ENCODE results near the gene TEKT5.
A peak's percentile ranks its signal among the peaks of the same experiment; 100 is the strongest.

Gene TEKT5

DNA sequence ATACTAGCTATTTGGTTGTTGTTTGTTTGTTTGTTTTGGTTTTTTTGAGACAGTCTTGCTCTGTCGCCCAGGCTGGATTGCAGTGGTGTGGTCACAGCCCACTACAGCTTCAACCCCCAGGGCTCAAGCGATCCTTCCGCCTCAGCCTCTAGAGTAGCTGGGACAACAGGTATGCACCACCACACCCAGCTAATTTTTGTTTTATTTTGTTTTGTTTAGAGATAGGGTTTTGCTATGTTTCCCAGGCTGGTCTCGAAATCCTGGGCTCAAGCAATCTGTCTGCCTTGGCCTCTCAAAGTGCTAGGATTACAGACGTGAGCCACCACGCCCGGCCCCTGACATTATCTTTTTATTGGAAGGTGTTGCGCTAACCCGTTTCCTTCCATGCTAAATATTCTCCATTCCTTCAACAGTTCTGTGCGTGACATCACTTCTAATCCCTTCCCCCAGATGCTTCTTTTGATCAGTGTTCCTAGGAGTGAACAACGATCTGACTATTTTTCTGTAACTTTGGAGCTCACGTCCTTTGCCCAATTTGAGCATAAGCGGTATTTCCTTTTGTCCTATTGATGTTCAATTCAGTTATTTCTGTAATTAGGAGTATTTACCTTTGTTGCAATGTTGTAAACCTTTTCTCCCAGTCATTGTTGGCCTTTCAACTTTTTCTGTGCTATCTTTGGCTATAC, 84.1 kb downstream of the TEKT5 start:
- DNase-seq (ENCODE audit: low spot score), result no peak

DNA sequence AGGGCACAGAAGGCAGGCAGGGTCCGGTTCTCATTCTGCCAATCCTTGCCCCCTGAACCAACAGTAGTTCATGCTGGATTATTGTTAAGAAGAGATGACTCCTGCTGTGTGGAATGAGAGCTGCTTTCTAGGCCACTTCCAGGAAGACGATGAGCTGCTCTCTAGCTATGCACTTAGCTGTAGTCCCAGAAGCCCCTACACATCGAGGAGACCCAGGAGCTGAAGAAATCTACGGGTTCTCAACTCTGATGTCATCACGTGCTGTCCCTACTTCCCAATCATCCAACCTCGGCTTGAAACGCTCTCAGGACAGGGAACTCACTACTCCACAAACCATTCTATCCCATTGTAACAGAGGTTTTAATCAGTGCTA, 85.3 kb downstream of the TEKT5 start:
- peak; percentile 84 for DNase-seq (ENCODE audit: low spot score)

GRCh38 chr16:10608687-10609401, 85.9 kb downstream of the TEKT5 start:
- DNase-seq (ENCODE audit: low spot score), result peak; percentile 70

GRCh38 chr16:10607157-10607556, 87.6 kb downstream of the TEKT5 start:
- DNase-seq (ENCODE audit: low spot score), result no peak

GRCh38 chr16:10606607-10607006, 88.1 kb downstream of the TEKT5 start:
- no peak for DNase-seq (ENCODE audit: low spot score)

DNA sequence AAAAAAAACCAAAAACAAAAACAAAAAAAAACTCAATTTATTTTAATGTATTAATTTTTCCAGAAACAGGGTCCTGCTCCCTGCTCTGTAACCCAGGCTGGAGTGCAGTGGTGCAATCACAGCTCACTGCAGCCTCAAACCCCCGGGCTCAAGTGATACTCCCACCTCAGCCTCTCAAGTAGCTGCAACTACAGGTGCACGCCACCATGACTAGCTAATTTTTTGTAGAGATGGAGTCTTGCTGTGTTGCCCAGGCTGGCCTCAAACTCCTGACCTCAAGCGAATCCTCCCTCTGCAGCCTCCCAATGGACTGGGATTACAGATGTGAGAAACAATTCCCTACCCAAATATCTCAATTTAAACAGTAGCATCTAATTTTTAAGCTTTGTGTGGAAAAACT, 89.1 kb downstream of the TEKT5 start:
- no peak for DNase-seq (ENCODE audit: low spot score)

DNA sequence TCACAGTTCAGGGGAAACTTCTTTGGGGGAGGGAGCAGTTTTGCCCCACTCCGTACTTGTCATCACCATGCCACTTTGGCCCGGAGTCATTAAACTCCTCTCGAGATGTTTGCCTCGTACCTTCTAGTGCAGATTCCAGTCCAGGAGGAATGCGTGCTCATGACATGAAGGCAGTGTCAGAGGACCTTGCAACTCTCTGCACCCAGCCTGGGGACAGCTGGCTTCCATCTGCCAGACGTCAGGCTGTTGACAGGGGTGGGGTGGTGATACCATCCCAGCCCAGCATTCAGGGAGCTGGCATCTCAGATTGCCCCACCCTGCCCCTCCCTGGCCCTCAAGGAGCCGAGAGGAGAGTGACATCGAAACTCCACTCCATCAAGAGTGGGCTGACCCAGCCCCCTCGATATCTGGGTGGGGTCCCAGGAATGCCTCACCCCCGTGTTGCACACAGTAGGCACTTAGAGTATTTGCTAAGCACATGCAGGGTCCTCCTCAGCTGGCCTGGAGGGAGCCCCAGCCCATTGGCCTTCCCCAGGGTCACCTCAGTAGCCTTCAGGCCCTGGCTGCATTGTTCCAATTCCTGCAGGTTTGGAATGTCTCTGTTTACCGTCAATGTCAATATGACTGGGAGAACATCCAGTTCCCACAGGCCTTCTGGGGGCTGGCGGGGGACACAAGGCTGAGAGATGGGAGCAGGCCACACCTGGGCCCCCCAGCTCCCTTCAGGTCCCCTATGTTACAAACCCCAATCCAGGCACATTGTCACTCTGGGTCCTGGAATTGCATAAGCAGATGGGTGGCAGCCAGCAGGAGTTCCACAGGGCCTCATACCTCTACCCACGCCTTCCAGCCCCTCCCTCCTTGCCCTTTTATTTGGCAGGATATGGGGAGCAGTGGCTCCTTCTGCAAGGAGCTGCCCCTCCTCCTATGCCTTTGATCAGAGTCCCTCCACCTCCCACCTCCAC, 93.0 kb downstream of the TEKT5 start:
- DNase-seq (ENCODE audit: low spot score), result peak; percentile 27

GRCh38 chr16:10600782-10601443, 93.8 kb downstream of the TEKT5 start:
- DNase-seq (ENCODE audit: low spot score), result peak; percentile 63

GRCh38 chr16:10599626-10600025, 95.1 kb downstream of the TEKT5 start:
- DNase-seq (ENCODE audit: low spot score), result no peak

DNA sequence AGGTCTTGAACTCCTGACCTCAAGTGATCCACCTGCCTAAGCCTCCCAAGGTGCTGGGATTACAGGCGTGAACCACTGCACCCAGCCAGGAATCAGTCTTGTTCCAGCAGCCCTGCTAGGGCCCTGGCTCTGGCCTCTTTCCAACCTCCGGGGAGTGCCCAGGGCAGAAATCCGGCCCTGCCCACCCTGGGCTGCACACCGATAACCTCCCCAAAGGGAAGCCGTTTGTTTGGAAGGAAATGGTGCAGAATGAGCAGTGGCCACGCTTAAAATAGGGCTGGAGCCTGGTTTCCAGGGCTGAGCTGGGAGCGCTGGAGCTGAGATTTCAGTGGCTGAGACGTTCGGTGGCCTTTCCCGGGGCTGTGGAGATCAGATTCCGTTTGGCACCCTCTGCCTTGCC, 96.6 kb downstream of the TEKT5 start:
- no peak for DNase-seq (ENCODE audit: low spot score)

DNA sequence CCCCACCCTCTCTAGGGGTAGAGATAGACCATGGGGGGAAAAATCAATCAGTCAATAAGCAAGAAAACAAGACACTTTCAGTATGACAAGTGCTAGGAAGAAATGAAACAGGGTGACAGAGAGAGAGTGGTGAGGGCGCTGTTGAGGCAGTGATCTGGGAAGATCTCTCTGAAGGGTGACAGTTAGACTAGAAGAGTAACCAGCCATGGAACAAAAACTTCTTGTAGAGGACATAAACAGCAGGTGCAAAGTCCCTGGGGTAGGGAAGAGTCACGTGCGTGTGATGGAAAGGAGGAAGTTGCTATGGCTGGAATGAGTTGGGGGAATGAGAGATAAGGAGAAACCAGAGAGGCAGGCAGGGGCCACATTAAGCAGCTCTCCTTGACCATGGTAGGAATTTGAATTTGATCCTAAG, 97.5 kb downstream of the TEKT5 start:
- no peak for DNase-seq (ENCODE audit: low spot score)

DNA sequence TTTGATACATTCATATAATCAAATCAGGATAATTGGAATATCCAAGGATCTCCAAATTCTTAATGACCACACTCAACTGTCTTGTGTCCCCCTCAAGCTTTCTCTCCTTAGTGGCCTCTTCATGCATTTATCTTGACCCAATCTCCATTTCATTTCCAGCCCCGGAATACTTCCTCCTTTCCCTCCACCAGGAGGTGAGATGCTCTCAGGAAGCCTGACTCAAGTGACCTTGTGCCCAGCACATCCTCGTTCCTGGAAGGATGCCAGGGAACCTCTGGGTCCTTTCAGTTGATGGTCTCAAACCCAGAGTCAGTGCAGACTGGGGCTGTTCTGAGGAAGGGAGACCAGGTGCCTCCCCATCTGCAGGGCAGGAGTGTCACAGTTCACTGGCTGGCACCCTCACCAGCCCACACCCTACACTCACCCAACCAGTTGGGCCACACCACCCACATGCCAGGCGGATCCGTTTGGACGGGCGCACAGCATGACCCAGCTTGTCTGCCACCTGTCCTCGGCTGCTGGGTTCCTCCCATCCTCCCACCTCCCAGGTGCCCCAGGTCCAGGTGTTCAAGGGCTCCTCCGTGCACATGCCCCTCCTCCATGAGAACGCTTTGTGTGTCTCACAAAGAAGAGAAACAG, 100.3 kb downstream of the TEKT5 start:
- DNase-seq (ENCODE audit: low spot score), result no peak

- DNase-seq (ENCODE audit: low spot score), result no peak
These were observed 102.1 kb downstream of the TEKT5 start for GRCh38 chr16:10592611-10593010.

DNA sequence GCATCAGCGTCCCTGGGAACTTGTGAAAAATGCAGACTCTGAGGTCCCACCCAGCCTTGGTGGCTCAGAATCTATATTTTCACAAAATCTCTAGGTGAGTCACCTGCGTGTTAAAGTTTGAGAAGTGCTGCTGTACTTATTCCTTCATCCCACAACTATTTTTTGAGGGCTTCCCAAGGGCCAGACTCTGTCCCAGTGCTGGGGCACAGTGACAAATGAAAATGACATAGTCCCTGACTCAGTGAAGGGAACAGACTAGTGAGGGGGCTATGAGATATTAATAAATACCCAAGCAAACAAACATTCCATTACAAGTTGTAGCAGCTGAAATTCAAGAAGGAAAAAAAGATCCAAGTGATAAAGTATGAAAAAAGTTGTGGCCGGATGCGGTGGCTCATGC, 104.4 kb downstream of the TEKT5 start:
- no peak for DNase-seq (ENCODE audit: low spot score)

DNA sequence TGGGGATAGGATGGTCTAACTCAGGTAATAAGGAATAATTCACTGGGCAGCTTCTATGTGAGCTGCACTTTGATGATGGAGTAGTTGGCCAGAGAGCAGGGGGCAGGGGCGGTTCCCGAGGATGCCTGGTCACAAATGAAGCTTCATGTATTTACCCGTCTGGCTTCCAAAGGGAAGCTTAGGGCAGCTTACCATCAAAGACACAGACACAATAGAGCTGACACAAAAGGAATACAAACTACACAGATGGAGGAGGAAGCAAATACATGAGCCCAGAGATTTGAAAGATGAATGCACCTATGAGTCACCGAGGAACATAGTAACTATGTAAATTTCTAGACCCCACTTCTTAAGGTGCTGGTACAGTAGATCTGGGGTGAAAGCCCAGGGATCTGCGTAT, 105.6 kb downstream of the TEKT5 start:
- no peak for DNase-seq (ENCODE audit: low spot score)

DNA sequence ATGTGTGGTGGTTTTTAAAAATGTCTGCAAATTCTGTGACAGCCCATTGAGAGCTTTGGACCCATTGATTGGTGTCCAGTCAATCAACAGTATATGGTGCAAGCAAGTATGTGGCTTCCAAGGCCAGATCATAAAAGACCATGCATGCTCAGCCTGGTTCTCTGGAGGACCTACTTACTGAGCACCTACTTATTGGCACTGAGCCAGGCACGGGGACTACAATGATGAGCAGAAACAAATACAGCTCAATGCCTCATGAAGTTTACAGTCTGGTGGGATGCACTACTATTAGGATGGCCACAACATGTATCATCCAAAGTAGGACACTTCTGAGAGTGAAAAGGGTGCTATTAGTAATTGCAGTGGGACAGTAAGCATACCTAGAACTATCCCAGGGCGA, 107.1 kb downstream of the TEKT5 start:
- no peak for DNase-seq (ENCODE audit: low spot score)

DNA sequence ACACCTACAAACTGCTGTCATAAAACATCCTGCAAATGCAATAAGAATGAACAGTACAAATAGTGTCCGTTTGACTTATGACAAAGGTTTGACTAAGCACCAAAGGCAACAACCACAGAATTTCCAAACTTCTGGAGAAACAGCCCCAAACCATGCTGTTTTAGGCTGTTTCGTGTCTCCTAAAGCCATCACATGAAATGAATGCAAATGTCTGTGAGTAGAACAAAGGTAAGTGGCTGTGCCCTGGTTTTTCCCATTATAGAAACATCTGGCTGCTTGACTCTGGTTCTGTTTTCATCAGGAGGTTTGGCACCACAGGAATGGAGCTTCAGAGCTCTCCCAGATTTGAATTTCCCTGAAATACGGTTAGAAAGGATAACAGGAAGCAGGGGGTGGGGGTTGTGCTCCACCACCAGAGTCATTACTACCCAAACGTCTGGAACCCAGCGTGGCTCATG, 109.7 kb downstream of the TEKT5 start:
- peak; percentile 72 for DNase-seq (ENCODE audit: low spot score)

DNA sequence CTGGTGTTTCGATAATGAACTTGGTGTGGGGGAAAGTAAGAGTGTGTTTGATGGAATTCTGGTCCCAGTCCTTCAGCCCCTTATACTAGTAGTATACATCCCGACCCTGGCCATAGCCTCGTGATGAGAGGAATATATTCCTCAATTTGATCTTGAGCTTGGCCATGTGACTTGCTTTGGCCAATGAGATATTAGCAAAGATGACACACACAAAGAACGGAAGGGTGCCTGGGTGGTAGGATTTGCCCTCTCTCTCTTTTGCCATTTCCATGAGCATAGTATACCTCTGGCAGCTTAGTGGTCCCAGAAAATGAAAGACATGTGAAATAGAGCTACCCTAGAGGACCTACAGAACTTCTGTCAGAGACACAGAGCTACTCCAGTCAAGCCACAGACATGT, 111.5 kb downstream of the TEKT5 start:
- no peak for DNase-seq (ENCODE audit: low spot score)

DNA sequence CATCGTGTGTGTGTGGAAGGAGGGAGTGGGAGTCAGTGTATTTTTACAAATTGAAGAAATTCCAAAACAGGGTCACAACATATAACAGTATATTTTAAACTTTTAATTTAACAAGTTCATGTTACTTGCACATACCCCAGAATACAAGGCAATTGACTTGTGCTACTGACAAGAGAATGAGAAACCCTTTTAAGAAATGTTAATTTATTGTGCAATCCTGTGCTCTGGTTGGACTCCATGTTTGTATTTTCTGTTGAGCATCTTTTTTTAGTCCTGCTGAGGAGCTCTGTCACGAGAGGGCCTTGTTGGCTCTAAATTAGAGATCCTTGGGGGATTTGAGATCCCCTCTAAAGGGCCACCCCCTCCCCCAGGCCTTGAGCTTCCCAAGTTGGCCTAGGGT, 113.2 kb downstream of the TEKT5 start:
- DNase-seq (ENCODE audit: low spot score), result no peak

- no peak for DNase-seq (ENCODE audit: low spot score)
These were observed 113.9 kb downstream of the TEKT5 start for GRCh38 chr16:10580883-10581247.
